ENCODE data around the gene NFATC2. TPM values are rescaled to one million over a fixed set of nuclear protein-coding genes. Genes with fewer than 3 reads are reported as not detected.

The NFATC2 gene
- total RNA-seq, 1 experiment from 2014 or later, result 15.8 TPM

GRCh38 chr20:51402201-51402600 is 140.3 kb downstream of the NFATC2 start:
- Mint-ChIP-seq H3K27me3 (ENCODE audit: unreplicated experiment) (no peaks in the 10 kb centered on the region), H3K4me1 (ENCODE audit: low read depth, unreplicated experiment) (no peaks in the 10 kb centered on the region), H3K27ac (ENCODE audit: unreplicated experiment) (no peak overlapping the region), H3K9me3 (ENCODE audit: low read depth, unreplicated experiment) (no peaks in the 10 kb centered on the region), H3K36me3 (ENCODE audit: insufficient read depth, unreplicated experiment) (no peaks in the 10 kb centered on the region), H3K4me3 (ENCODE audit: low read depth, unreplicated experiment) (no peak overlapping the region)
- TF ChIP-seq, protein P1, sequence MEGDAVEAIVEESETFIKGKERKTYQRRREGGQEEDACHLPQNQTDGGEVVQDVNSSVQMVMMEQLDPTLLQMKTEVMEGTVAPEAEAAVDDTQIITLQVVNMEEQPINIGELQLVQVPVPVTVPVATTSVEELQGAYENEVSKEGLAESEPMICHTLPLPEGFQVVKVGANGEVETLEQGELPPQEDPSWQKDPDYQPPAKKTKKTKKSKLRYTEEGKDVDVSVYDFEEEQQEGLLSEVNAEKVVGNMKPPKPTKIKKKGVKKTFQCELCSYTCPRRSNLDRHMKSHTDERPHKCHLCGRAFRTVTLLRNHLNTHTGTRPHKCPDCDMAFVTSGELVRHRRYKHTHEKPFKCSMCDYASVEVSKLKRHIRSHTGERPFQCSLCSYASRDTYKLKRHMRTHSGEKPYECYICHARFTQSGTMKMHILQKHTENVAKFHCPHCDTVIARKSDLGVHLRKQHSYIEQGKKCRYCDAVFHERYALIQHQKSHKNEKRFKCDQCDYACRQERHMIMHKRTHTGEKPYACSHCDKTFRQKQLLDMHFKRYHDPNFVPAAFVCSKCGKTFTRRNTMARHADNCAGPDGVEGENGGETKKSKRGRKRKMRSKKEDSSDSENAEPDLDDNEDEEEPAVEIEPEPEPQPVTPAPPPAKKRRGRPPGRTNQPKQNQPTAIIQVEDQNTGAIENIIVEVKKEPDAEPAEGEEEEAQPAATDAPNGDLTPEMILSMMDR (IDR thresholded peaks at IDR 0.05; ENCODE audit: unreplicated experiment), result no peak
- intact Hi-C loops (cut with micrococcal nuclease; ENCODE audit: unreplicated experiment), result no loop called here
- no peak for DNase-seq
- no TSS peak for BruUV-seq (replicated peaks)
- CTCF ChIA-PET, result interaction anchor here (1.4 kb wide), 1 partner anchor 55 kb away, joined by 4 read pairs; no protein-coding TSS in a partner anchor

DNA sequence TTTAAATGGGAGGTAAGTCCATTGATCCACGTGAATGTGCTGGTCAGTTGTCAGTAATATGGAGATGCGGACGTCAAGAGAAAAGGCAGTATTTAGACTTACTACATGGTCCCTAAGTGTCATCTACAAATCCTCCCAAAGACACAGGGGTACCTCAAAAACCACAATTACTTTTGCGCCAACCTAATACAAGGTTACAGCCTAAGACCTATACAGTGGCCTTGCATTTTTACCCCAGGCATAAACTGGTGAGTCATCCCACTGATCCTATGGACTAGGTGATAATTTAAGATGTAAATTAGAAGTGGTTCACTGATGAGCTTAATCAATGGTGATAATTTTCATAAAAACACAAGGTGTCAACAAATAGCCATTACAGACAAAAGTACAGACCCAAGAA is 141.0 kb downstream of the NFATC2 start:
- CTCF ChIA-PET, result interaction anchor here (0.6 to 1.4 kb wide), 2 partner anchors 56 to 414 kb away, joined by 4 to 9 read pairs; no protein-coding TSS in a partner anchor
- Mint-ChIP-seq H3K4me1 (ENCODE audit: low read depth, unreplicated experiment) (no peaks in the 10 kb centered on the region), H3K27ac (ENCODE audit: unreplicated experiment) (no peak overlapping the region), H3K4me3 (ENCODE audit: low read depth, unreplicated experiment) (no peak overlapping the region), H3K9me3 (ENCODE audit: low read depth, unreplicated experiment) (no peaks in the 10 kb centered on the region), H3K27me3 (ENCODE audit: unreplicated experiment) (no peaks in the 10 kb centered on the region), H3K36me3 (ENCODE audit: insufficient read depth, unreplicated experiment) (no peaks in the 10 kb centered on the region)
- no TSS peak for BruUV-seq (replicated peaks)
- no peak for DNase-seq
- intact Hi-C loops (cut with micrococcal nuclease; ENCODE audit: unreplicated experiment), result no loop called here
- TF ChIP-seq, protein P1 (IDR thresholded peaks at IDR 0.05; ENCODE audit: unreplicated experiment), result no peak

- H3K27ac Mint-ChIP-seq (ENCODE audit: unreplicated experiment), result no peak overlapping the region
- no peak for DNase-seq
- H3K27me3 Mint-ChIP-seq (ENCODE audit: unreplicated experiment), result no peaks in the 10 kb centered on the region
- TF ChIP-seq, protein P1 (IDR thresholded peaks at IDR 0.05; ENCODE audit: unreplicated experiment), result no peak
- no peaks in the 10 kb centered on the region for H3K9me3 Mint-ChIP-seq (ENCODE audit: low read depth, unreplicated experiment)
- no peak overlapping the region for H3K4me3 Mint-ChIP-seq (ENCODE audit: low read depth, unreplicated experiment)
- no peaks in the 10 kb centered on the region for H3K36me3 Mint-ChIP-seq (ENCODE audit: insufficient read depth, unreplicated experiment)
- CTCF ChIA-PET, result no interaction called here
- no peaks in the 10 kb centered on the region for H3K4me1 Mint-ChIP-seq (ENCODE audit: low read depth, unreplicated experiment)
- BruUV-seq (replicated peaks), result no TSS peak
- intact Hi-C loops (cut with micrococcal nuclease; ENCODE audit: unreplicated experiment), result no loop called here
Measured at GRCh38 chr20:51400051-51400926, 142.2 kb downstream of the NFATC2 start.

- CTCF ChIA-PET, result interaction anchor here (0.6 kb wide), 1 partner anchor 383 kb away, joined by 3 read pairs; no protein-coding TSS in a partner anchor
- intact Hi-C loops (cut with micrococcal nuclease; ENCODE audit: unreplicated experiment), result no loop called here
- no peaks in the 10 kb centered on the region for H3K4me1 Mint-ChIP-seq (ENCODE audit: low read depth, unreplicated experiment)
- H3K36me3 Mint-ChIP-seq (ENCODE audit: insufficient read depth, unreplicated experiment), result peaks cover 5% of the 10 kb centered on the region
- DNase-seq, result no peak
- TF ChIP-seq, protein P1 (IDR thresholded peaks at IDR 0.05; ENCODE audit: unreplicated experiment), result no peak
- BruUV-seq (replicated peaks), result no TSS peak
- H3K27ac Mint-ChIP-seq (ENCODE audit: unreplicated experiment), result no peak overlapping the region
- H3K4me3 Mint-ChIP-seq (ENCODE audit: low read depth, unreplicated experiment), result no peak overlapping the region
- no peaks in the 10 kb centered on the region for H3K27me3 Mint-ChIP-seq (ENCODE audit: unreplicated experiment)
- H3K9me3 Mint-ChIP-seq (ENCODE audit: low read depth, unreplicated experiment), result no peaks in the 10 kb centered on the region
Measured at GRCh38 chr20:51399006-51399890, 143.3 kb downstream of the NFATC2 start.
